ENCODE measurements around the gene SEC14L3. TPM values are rescaled to one million over a fixed set of nuclear protein-coding genes. Genes with fewer than 3 reads are reported as not detected.

SEC14L3 gene
- total RNA-seq, 4 donors from 2014 or later, result 0.19 TPM; not detected in 3

DNA sequence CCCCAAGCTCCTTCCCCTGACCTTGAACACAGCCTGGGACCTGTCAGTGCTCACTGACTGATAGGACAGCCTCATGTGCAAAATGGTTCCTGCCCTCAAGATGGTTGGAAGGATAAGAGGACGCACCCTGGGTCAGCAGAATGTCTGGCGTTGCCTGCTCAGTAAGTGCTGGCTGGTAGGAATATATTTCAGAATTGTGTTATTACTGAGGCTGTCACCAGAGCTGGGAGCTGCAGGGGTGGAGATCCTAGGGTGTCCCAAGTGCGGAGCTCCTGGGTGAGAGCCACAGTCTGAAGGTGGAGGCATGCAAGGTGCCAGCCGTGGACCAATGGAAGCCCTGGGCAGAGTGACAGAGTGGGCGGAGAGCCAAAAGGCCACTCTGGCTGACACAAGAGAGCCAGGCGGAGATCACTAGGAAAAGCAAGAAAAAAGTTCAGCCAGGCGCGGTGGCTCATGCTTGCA, 34.7 kb upstream of the SEC14L3 start:
- Histone ChIP-seq H3K27ac (no peak overlapping the region), H3K36me3 (no peaks in the 10 kb centered on the region), H3K4me3 (no peak overlapping the region), H3K27me3 (peaks cover 0 to 69% (median 0%) of the 10 kb centered on the region in 4 donors), H3K4me1 (peaks cover 0 to 8% (median 0%) of the 10 kb centered on the region in 3 donors), H3K9me3 (no peaks in the 10 kb centered on the region)
- no peak for DNase-seq
- TF ChIP-seq POLR2A (IDR thresholded peaks at IDR 0.05), result no peak
- no peak for TF ChIP-seq CTCF (IDR thresholded peaks at IDR 0.05)
- intact Hi-C loops (cut with DNase I), result no loop called here
- WGBS, 2 donors, result 78 to 83% methylated on average over 5 to 6 of the region's 8 CpGs

- TF ChIP-seq CTCF (IDR thresholded peaks at IDR 0.05) (no peak), POLR2A (IDR thresholded peaks at IDR 0.05) (no peak)
- Histone ChIP-seq H3K27me3 (peaks cover 0 to 77% (median 0%) of the 10 kb centered on the region in 4 donors), H3K4me3 (no peak overlapping the region), H3K4me1 (peaks cover 0 to 8% (median 0%) of the 10 kb centered on the region in 3 donors), H3K36me3 (no peaks in the 10 kb centered on the region), H3K9me3 (no peaks in the 10 kb centered on the region), H3K27ac (no peak overlapping the region)
- WGBS, 2 donors, result 81 to 88% methylated on average over 6 to 12 of the region's 12 CpGs
- intact Hi-C loops (cut with DNase I), result no loop called here
- DNase-seq, result no peak
Observed at GRCh38 chr22:30503551-30503950, 31.7 kb upstream of the SEC14L3 start.

- WGBS, 2 donors, result 48 to 75% methylated on average over 1 to 3 of the region's 3 CpGs
- no peaks in the 10 kb centered on the region for H3K9me3 ChIP-seq
- H3K4me3 ChIP-seq, result no peak overlapping the region
- no peak overlapping the region for H3K27ac ChIP-seq
- peaks cover 0 to 71% (median 0%) of the 10 kb centered on the region in 4 donors for H3K27me3 ChIP-seq
- peaks cover 0 to 8% (median 0%) of the 10 kb centered on the region in 3 donors for H3K4me1 ChIP-seq
- intact Hi-C loops (cut with DNase I), result no loop called here
- DNase-seq, result no peak
- no peak for TF ChIP-seq POLR2A (IDR thresholded peaks at IDR 0.05)
- H3K36me3 ChIP-seq, result no peaks in the 10 kb centered on the region
Observed at GRCh38 chr22:30502911-30503310, 31.1 kb upstream of the SEC14L3 start.

GRCh38 chr22:30502153-30502552, 30.3 kb upstream of the SEC14L3 start:
- Histone ChIP-seq H3K27ac (no peak overlapping the region), H3K36me3 (no peaks in the 10 kb centered on the region), H3K27me3 (peaks cover 0 to 64% (median 0%) of the 10 kb centered on the region in 4 donors), H3K4me1 (peaks cover 0 to 8% (median 0%) of the 10 kb centered on the region in 3 donors), H3K4me3 (no peak overlapping the region), H3K9me3 (no peaks in the 10 kb centered on the region)
- TF ChIP-seq POLR2A (IDR thresholded peaks at IDR 0.05), result no peak
- TF ChIP-seq CTCF (IDR thresholded peaks at IDR 0.05), result no peak
- no peak for DNase-seq
- intact Hi-C loops (cut with DNase I), result no loop called here
- WGBS, 2 donors, result 61 to 80% methylated on average over 4 of the region's 4 CpGs

- DNase-seq, result no peak
- H3K27me3 ChIP-seq, result peaks cover 0 to 49% (median 0%) of the 10 kb centered on the region in 4 donors
- no peak overlapping the region for H3K4me3 ChIP-seq
- peaks cover 0 to 6% (median 0%) of the 10 kb centered on the region in 3 donors for H3K4me1 ChIP-seq
- TF ChIP-seq CTCF (IDR thresholded peaks at IDR 0.05) (no peak), POLR2A (IDR thresholded peaks at IDR 0.05) (no peak)
- no peaks in the 10 kb centered on the region for H3K36me3 ChIP-seq
- intact Hi-C loops (cut with DNase I), result no loop called here
- 89% methylated on average over 4 to 6 of the region's 6 CpGs for WGBS, 2 donors
- H3K27ac ChIP-seq, result no peak overlapping the region
- H3K9me3 ChIP-seq, result no peaks in the 10 kb centered on the region
Observed at GRCh38 chr22:30500628-30501027, 28.8 kb upstream of the SEC14L3 start.
